Right renal cortex interstitium (tissue), 3 donors: ENCODE results near the gene HIPK4. TPM values are rescaled to one million over a fixed set of nuclear protein-coding genes. Genes with fewer than 3 reads are reported as not detected.
A peak's percentile ranks its signal among the peaks of the same experiment; 100 is the strongest.
"Not testable (repeated sequence)": the region's sequence is repeated elsewhere in the genome, so short reads cannot be mapped to it uniquely, and the experiment has no call there.

Source experiments
- DNase-seq, 3 donors: peaks; one replicate each; pipeline ENCODE4 v3.0.0-alpha.2; 2013; ENCODE audit warnings: low read depth in 3 of 3, low spot score in 2 of 3
- polyA plus RNA-seq, 3 donors: library from polyadenylated mRNA; unstranded; fragments of 120-200 nt; gene quantifications; one replicate each; pipeline ENCODE4 v1.2.1, GENCODE V29; 2013; ENCODE audit not compliant: insufficient read length in 3 of 3

Gene HIPK4
- polyA plus RNA-seq, 3 donors = 0.04 to 0.16 (median 0.07) TPM

DNA sequence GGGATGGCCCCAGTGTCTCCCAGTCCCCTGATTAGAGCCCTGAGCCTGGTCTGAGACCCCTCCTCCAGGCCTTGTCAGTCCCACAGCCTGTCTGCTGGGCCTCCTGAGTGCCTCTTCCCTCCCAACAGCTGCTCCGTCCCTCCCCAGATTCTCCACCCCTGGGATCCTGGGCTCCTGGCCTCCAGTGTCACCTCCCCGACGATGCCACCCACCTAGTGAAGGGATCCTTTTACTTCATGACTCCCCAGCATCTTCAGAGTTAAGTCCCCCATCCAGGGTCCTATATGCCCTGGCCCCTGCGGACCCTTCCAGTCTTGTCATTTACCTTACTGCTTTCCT is 27.6 kb upstream of the HIPK4 start:
- DNase-seq = no peak

DNA sequence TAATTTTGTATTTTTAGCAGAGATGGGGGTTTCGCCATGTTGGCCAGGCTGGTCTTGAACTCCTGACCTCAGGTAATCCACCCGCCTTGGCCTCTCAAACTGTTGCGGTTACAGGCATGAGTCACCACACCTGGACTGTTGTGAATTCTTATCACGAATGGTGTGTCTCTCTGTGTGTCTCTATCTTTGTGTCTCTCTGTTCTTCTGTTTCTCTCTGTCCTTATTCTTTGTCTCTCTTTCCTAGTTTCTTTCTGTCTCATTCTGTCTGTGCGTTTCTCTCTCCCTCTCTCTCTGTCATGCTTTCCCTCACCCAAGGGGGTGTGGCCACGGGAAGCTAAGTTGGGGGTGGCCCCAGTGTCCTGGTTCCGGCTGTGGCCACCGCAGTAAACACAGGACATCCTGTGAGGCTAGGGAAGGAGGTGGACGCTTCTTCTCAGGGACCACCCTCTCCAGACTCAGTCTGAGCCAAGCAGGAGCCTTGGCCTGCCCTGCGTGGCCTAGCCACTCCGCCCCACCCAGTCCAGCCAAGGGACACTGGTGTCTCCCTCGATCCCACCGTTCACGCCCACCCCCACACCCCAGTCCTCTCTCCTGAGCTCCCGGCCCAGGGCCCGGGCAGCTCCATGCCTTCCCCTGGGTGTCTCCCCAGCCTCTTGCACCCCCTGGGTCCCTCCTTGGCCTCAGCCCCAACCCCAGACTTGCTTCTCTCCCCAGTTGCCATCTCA is 27.1 kb upstream of the HIPK4 start:
- DNase-seq = no peak

DNA sequence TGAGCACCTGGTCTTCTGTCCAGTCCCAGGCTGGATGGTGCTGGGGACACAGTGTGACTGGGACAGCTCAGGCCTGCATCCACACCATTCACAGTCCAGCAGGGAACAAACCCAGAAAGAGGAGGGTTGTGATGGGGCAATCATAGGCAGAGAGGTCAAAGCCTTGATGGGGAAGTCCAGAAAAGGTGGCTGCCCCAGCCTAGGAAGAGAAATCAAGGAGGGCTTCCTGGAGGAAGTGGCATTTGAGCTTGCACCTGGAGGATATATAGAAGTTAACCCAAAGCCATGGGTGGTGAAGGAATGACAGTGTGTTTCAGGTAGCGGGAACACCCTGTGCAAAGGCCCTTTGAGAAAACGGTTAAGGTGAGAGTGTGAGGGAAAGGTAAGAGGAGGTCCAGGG is 25.8 kb upstream of the HIPK4 start:
- no peak for DNase-seq

DNA sequence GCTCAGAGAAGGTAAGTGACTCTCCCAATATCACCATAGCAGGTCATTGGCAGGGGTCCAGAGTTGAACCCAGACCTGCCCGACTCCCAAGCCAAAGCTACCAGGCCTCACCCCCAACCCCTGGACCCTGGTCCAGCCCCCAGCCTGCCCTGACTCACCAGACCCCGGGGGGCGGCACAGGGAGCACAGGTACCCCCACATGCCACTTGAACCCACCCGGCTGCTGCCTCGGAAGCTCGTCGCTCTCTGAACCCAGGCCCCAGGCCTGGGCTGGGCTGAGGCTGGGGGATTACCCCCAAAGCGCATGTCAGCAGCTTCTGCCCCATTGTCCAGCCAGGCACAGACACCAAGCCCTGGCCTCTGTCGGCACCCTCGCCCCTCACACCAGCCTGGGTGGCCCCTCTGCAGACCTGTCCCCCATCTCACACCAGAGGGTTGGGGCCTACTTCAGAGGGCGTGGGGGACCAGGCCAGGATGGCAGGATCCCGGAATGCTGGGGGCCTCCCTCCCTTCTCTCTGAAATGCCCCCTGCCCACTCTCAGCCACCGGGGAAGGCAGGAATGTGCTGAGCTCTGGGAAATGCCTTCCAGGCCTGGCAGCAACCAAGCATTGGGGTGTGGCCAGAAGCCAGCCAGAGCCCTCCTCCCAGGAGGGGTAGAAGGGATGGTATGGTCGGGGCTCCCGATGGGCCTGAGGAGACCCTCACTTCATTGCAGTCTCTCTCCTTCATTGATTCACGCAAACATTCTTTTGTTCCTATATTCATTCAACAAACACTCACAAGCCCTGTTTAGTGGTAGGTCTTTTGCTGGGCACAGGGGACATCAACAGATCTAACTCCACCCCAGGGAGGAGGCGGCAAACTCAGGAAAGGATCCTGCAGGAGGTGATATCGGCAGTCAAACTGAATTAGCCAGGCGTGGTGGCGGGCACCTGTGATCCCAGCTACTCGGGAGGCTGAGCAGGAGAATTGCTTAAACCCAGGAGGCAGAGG is 24.9 kb upstream of the HIPK4 start:
- DNase-seq = no peak

DNA sequence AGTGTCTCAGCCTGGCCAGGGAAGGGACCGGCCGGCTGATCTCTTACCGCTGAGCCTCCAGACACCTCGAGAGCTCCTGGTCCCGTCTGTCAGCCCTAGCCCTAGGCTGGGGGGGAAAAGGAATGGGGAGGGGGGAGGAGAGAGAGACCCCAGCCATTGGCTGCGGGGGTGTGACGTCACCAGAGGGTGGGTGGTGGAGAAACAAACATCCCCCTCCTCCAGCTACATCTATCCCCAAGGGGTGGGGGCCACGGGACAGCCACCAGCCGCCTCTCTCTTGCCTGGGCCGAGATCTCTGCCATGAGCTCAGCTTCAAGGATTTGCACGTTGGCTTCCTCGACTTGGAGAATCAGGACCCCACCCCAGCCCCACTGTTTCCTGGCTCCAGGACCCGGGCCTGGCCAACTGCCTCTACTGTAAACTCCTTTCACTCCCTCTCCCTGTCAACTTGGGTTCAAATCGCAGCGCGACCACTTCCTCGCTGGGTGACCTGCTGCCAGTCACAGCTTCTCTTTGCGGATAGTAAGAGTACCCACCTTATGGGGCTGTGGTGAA is 23.4 kb upstream of the HIPK4 start, which contains the start of gene PRX:
Gene PRX (minus strand): TSS at position 88 of the 555 bp plus-strand sequence. CDS start 5,446 bp downstream, outside the sequence.
- DNase-seq = no peak

DNA sequence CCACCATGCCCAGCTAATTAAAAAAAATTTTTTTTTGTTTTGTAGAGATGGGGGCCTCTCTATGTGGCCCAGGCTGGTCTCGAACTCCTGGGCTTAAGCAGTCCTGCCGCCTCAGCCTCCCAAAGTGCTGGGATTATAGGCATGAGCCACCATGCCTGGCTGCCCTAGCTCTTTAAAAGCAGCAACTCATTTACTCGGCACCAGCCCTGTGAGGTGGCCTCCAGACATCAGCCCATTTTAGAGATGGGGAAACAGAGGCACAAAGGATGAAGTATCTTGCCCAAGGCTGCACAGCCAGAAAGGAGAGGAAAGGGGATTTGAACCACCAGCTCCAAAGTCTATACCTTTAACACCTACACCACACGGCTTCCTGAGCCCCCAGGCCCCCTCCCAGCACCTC is 22.9 kb upstream of the HIPK4 start:
- no peak for DNase-seq

DNA sequence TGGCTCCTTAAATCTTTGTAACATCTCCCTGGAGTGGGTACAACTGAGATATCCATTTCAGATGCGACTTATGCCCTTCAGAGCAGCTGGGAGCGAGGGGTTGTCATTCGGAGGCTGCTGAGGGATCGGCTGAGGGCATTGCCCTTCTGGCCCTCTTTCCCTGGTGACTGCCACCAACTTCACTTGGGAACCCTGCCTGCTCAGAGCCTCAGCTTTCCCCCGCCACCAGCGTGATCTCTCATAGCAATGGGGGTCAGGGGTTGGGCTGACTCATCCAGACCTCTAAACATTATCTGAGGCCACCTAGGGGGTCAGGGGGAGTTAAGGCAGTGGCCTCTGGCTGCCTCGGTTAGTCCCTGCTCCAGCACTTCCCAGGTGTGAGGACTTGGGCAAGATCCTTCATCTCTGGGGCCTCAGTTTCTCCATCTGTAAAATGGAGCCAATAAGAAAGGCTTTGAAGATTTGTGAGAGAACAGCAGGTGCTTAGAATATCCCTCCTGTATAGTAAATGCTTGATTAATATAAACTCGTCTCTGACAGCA is 22.0 kb upstream of the HIPK4 start:
- DNase-seq = no peak

DNA sequence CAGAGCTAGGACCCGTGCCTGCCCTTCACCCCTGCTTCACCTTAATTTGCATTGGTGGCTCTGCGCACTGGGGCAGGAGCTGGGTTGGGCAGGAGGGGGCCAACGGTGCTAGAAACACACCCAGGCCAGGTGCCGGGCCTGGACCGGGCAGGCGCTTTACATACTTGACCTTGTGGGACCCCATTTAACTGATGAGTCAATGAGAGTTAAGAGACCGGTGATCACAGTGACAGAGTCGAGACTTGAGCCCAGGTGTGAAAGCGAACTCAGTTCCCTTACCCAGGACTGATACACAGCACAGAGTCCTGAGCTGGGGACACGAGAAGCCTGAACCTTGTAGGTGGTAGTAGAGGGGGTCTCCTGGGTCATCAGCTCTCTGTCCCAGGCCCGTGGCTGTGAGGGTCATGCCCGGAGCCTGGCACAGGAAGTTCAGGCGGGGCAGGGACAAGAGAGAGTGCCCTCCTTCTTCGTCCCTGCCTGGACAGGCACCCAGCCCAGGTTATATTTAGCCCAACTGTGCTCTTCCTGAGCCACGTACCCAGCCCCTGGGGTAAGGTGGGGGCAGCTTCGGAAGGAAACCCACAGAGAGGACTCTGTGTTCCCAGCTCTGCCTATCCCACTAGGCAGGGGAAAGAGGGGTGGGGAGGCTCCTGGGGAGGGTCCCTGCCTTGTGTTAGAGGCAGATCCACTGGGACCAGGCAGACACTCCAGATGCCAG is 21.3 kb upstream of the HIPK4 start:
- no peak for DNase-seq

DNA sequence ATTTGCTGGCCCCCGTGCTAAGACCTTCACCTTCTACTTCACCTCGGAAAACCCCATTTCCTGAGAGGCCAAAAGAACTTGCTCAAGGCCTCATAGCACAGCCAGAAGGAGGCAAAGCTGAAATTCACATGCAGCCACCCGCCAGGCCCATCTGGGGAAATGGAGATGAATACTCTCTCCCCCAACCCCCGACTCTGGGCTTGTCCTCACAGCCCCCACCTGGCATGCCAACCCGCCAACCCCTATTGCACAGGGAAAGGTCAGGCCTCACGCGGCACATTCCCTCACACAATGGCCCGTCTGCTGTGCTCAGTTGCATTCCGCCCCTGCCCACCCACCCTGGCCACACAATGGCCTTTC is 20.0 kb upstream of the HIPK4 start:
- DNase-seq = no peak

DNA sequence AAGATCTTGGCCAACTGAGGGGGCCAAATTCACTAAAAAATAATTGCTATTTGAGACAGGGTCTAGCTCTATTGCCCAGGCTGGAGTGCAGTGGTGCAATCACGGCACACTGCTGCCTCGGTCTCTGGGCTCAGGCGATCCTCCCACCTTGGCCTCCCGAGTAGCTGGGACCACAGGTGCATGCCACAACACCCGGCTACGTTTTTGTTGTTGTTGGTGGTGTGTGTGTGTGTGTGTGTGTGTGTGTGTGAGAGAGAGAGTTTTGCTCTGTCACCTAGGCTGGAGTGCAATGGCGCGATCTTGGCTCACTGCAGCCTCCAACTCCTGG is 18.6 kb upstream of the HIPK4 start:
- DNase-seq = not testable (repeated sequence)

DNA sequence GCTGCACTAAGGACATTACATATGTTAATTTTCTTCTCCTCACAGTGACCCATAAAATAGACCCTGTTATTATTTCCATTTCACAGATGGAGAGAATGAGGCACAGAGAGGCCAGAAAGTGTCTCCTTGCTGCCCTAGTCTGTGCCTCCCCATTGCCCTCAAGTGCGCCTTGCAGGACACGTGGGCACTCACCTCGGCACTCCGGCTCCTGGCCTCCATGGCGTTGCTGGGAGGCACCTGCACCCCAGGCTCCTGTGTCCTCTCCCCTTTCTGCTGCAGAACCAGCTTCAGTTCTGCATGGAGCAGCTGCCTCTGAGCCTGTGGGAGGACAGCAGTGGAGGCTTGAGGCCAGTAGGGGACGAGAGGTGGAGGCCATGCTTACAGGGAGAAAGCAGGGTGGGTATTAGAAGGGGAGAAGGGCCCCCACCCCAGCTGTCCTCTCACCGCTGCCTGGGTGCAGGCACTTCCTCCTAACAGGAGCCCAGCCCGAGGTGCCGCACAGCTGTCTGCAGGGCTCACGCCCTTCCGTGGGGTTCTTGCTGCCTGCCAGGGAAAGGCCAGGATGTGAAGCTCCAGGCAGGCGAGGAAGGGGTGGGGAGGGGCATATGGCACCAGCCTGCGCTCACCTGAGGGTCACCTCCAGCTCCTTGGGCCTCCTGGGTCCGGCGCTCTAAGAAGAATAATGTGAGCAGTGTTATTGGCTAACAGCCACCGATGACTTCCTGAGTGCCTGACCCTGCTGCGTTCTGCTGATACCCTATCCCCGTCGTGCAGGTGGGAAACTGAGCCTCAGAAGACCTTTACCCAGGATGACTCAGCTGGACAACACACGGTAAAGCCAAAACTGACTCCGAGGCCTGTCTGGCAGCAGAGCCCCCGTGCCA is 18.0 kb upstream of the HIPK4 start:
- DNase-seq = no peak

DNA sequence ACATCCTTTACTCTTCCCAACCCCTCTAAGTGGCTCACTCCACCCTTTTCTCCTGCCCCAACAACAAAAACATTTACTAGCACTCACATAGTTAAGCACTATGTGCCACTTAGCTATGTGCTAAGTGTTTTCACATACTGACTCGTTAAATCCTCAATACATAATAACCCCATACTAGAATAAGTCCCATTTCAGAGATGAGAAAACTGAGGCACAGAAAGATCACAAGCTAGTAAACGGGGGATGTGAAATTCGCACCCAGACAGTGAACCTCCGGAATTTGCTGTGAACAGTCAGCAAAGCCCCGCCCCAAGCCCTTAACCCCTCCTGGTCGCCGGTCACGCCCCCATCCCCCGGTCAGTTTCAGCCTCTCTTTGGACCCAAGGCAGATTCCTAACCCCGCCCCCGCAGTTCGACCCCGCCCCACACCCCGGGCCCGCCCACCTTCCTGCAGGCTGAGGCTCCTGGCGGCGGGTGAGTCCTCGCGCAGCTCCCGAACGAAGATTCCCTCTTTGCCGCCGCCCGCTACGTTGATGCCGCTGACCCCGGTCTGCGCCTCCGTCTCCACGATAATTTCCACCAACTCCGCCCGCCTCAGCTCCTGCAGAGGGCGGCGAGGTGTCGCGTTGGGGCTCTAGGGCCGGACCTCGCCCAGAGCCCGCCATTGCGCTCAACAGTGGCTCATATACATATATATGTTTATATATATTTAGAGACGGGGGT is 13.4 kb upstream of the HIPK4 start:
- DNase-seq = peak in 1 of 3 donors; percentile 61

DNA sequence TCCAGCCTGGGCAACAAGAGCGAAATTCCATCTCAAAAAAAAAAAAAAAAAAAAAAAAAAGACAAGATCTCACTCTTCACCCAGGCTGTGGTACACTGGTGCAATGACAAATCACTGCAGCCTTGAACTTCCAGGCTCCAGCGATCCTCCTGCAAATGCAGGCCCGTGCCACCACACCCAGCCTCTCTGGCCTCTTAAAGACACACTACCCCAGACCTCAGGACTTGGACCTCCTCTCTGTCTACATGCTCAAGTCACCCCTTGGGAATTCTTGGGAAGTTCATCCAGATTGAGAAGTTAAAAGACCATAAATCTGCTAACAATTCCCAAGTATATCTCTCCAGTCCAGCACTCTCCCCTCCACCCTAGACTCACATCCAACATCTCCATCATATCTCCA is 10.6 kb upstream of the HIPK4 start:
- DNase-seq = no peak

DNA sequence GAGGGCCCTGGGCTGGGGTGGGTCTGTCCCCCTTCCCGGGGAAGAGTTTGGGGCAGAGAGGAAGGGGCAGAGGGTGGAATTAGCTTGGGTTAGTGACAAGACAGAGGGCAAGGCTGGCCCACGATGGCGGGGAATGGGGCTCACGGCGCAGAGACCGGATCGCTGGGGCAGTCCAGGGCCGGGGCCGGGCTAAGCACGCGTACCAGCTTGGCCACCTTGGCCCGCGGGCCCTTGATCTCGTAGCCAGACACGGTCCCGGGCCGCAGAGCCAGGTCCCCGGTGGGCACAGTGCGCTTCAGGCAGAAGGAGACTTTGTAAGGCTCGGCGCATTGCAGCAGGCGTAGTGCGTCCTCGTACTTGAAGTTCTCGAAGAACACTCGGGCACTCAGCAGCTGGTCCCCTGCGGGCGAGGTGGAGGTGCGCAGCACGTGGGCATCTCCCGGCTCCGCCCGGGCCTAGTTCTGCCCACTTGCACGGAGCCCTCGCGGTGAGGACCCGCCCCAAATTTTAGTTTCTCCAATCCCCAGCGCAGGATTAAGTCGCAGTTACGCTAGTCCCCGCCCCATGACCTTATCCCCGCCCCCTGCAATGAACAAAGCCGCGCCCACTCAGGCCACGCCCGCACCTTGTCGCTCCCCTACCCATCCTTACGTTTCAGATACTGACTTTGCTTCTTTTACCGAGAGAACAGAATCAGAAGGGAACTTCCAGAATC is 8.6 kb upstream of the HIPK4 start:
- DNase-seq = peak in 1 of 3 donors; percentile 35

DNA sequence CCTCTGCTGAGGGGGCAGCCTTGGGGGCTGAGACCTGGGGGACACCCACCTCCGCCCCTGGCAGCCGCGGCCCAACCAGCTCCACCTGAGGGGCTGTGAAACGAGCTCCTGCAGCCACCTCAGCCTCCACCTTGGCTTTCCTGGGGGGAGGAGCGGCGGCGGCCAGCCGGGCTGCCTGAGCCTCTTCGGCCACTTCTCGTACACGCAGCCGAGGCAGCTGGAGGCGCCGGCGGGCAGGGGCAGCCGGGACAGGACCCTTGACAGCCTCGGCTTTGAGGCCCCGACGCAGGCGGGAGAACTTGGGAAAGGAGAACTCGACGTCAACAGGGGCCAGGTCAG is 7.6 kb upstream of the HIPK4 start:
- DNase-seq = no peak

DNA sequence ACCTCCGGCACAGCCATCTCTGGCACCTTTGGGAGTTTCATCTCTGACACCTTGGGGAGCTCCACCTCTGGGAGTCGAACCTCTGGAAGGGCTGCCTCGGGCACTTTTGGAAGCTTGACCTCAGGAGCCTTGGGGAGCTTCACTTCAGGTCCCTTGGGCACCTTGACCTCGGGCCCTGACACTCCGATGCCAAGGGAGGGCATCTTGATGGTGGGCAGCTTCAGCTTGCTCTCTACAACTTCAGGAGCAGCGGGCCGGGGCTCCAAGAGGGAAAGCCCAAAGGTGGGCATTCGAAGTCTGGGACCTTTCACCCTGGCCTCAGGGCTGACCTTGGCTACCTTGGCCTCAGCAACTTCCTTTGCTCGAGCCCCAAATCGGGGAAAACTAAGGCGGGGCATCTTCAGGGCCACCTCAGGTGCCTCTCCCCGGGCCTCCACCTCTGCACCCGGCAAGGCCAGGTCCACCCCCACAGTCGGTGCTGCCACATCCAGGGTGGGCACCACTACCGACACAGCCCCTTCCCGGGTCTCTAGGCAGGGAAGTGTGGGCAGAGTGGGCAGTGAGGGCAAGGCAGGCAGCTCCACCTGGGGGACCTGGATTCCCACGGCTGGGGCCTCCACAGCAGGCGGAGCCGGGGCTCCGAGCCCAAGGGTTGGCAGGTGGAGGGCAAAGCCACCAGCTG is 7.0 kb upstream of the HIPK4 start:
- no peak for DNase-seq

DNA sequence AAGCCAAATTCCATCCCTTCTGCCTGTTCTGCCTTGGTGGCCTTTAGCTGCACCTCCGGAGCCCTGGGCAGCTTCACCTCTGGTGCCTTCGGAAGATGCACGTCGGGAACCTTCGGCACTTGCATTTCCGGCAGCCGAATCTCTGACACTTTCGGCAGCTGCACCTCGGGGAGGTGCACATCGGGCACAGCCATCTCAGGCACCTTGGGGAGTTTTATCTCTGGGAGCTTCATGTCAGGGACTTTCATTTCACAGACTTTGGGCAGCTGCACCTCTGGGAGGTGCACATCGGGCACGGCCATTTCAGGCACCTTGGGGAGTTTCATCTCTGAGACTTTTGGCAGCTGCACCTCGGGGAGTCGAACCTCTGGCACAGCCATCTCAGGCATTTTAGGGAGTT is 6.0 kb upstream of the HIPK4 start:
- no peak for DNase-seq

DNA sequence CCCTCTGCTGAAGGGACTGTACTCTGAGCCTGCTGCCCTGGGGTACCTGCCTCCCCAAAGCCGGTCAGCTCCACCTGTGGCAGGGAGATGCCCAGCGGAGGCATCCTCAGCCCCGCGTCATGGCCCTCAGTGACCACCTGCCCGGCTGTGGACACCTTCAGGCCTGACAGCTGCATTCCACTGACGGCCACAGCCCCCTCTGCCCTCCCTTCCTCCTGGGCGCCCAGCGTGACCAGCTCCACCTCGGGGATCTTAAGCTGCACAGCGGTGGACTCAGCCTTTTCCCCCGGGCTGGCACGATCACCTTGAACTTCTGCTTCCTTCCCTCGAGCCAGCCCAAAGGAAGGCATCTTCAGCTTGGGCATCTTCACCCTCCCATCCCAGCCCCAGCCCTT is 4.8 kb upstream of the HIPK4 start:
- DNase-seq = no peak
